HG03066 (cell line): ENCODE measurements around the gene TIGD1.
"Not testable (repeated sequence)": the region's sequence is repeated elsewhere in the genome, so short reads cannot be mapped to it uniquely, and the experiment has no call there.

ENCODE experiments used
- ATAC-seq: cut with Tn5 transposase; IDR thresholded peaks from one replicate; pipeline ENCODE4 v1.9.1; 2021; ENCODE audit warnings: low read depth; ENCODE audit not compliant: unreplicated experiment

The TIGD1 gene

GRCh38 chr2:232571026-232571474 lies 20.7 kb upstream of the TIGD1 start:
- no peak for ATAC-seq

GRCh38 chr2:232570481-232570880 lies 20.1 kb upstream of the TIGD1 start:
- not testable (repeated sequence) for ATAC-seq

- no peak for ATAC-seq
Measured at GRCh38 chr2:232569541-232569940, 19.2 kb upstream of the TIGD1 start.

GRCh38 chr2:232568161-232568560 lies 17.8 kb upstream of the TIGD1 start:
- ATAC-seq: no peak

GRCh38 chr2:232567721-232568120 lies 17.4 kb upstream of the TIGD1 start:
- no peak for ATAC-seq

- no peak for ATAC-seq
Measured at GRCh38 chr2:232563580-232563979, 13.2 kb upstream of the TIGD1 start.

- no peak for ATAC-seq
Measured at GRCh38 chr2:232562515-232563151, 12.3 kb upstream of the TIGD1 start.

GRCh38 chr2:232556426-232556825 lies 6.1 kb upstream of the TIGD1 start:
- no peak for ATAC-seq

- no peak for ATAC-seq
Measured at GRCh38 chr2:232551776-232552175, 1.4 kb upstream of the TIGD1 start.

GRCh38 chr2:232551250-232551638 lies 887 bp upstream of the TIGD1 start:
- no peak for ATAC-seq

GRCh38 chr2:232549655-232550353 lies 553 bp downstream of the TIGD1 start:
- ATAC-seq: no peak

GRCh38 chr2:232547991-232548390 lies 2.4 kb downstream of the TIGD1 start:
- no peak for ATAC-seq

GRCh38 chr2:232545511-232546375 lies 4.6 kb downstream of the TIGD1 start:
- no peak for ATAC-seq

- ATAC-seq: no peak
Measured at GRCh38 chr2:232544674-232545073, 5.7 kb downstream of the TIGD1 start.

- no peak for ATAC-seq
Measured at GRCh38 chr2:232543928-232544631, 6.3 kb downstream of the TIGD1 start.

GRCh38 chr2:232543491-232543890 lies 6.9 kb downstream of the TIGD1 start:
- no peak for ATAC-seq

GRCh38 chr2:232542715-232543467 lies 7.5 kb downstream of the TIGD1 start:
- ATAC-seq: no peak

- no peak for ATAC-seq
Measured at GRCh38 chr2:232541961-232542714, 8.2 kb downstream of the TIGD1 start.

- no peak for ATAC-seq
Measured at GRCh38 chr2:232541195-232541960, 9.0 kb downstream of the TIGD1 start.
